Glutamatergic neuron (in vitro differentiated cells): ENCODE data around the gene BBX. TPM values are rescaled to one million over a fixed set of nuclear protein-coding genes. Genes with fewer than 3 reads are reported as not detected.

Experiments
- DNase-seq: peaks from one replicate; pipeline ENCODE4 v3.0.0; 2022
- H3K27ac Mint-ChIP-seq: one replicate; pipeline ENCODE4 v1.8.0; 2020; ENCODE audit warnings: mild to moderate bottlenecking, mixed read lengths, inconsistent platforms; ENCODE audit not compliant: unreplicated experiment
- H3K27me3 Mint-ChIP-seq: one replicate; pipeline ENCODE4 v1.8.0; 2020; ENCODE audit warnings: mild to moderate bottlenecking, moderate library complexity, mixed read lengths, inconsistent platforms; ENCODE audit not compliant: unreplicated experiment
- H3K36me3 Mint-ChIP-seq: one replicate; pipeline ENCODE4 v1.8.0; 2020; ENCODE audit warnings: mild to moderate bottlenecking, mixed read lengths, inconsistent platforms; ENCODE audit not compliant: unreplicated experiment
- H3K4me1 Mint-ChIP-seq: one replicate; pipeline ENCODE4 v1.8.0; 2020; ENCODE audit warnings: mild to moderate bottlenecking, low read depth, mixed read lengths, inconsistent platforms; ENCODE audit not compliant: unreplicated experiment
- H3K4me3 Mint-ChIP-seq: one replicate; pipeline ENCODE4 v1.8.0; 2020; ENCODE audit warnings: mild to moderate bottlenecking, mixed read lengths, inconsistent platforms; ENCODE audit not compliant: unreplicated experiment
- H3K9me3 Mint-ChIP-seq: one replicate; pipeline ENCODE4 v1.8.0; 2020; ENCODE audit warnings: mild to moderate bottlenecking, moderate library complexity, mixed read lengths, inconsistent platforms; ENCODE audit not compliant: unreplicated experiment
- total RNA-seq: library from RNA; stranded (reverse); fragmentation: NEBNext Ultra II Directional; extraction: Animal tissue kit (Norgen Biotek cat#: 25700); gene quantifications from one replicate; pipeline ENCODE4 v1.2.1, GENCODE V29; 2021; ENCODE audit not compliant: unreplicated experiment
- TF ChIP-seq, protein P1 (sequence below): fragments of 200-600 bp; sonication (generic); IDR thresholded peaks from one replicate; pipeline ENCODE4 v1.5.0; 2021; ENCODE audit not compliant: partially characterized antibody, unreplicated experiment

The BBX gene
- total RNA-seq, 1 donor from 2014 or later, result 71.0 TPM

GRCh38 chr3:107579371-107579770 is 56.6 kb downstream of the BBX start:
- Mint-ChIP-seq H3K27me3 (peaks cover 5% of the 10 kb centered on the region), H3K9me3 (no peaks in the 10 kb centered on the region), H3K4me1 (peaks cover 25% of the 10 kb centered on the region), H3K4me3 (no peak overlapping the region), H3K27ac (peak overlapping the region; percentile 30), H3K36me3 (no peaks in the 10 kb centered on the region)
- DNase-seq, result no peak
- TF ChIP-seq, protein P1, sequence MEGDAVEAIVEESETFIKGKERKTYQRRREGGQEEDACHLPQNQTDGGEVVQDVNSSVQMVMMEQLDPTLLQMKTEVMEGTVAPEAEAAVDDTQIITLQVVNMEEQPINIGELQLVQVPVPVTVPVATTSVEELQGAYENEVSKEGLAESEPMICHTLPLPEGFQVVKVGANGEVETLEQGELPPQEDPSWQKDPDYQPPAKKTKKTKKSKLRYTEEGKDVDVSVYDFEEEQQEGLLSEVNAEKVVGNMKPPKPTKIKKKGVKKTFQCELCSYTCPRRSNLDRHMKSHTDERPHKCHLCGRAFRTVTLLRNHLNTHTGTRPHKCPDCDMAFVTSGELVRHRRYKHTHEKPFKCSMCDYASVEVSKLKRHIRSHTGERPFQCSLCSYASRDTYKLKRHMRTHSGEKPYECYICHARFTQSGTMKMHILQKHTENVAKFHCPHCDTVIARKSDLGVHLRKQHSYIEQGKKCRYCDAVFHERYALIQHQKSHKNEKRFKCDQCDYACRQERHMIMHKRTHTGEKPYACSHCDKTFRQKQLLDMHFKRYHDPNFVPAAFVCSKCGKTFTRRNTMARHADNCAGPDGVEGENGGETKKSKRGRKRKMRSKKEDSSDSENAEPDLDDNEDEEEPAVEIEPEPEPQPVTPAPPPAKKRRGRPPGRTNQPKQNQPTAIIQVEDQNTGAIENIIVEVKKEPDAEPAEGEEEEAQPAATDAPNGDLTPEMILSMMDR, result no peak

DNA sequence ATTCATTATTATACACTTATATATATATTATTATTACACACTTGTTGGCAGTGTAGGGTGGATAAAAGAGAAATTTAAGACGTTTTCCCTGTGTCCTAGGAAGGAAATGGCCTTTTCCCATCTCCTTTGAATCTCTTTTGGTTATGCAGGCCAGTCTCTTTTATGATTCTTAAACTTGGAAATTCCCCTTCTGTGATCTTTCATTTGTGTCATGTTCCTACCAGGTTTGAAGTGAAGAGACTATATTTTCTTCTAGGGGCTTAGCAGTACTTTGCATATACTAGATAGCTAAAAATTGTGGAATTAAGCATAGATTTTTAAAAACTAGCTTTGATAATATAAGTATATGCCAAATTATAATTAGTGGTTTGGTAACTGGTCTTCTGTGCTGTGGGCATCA is 58.5 kb downstream of the BBX start:
- Mint-ChIP-seq H3K27ac (no peak overlapping the region), H3K27me3 (peaks cover 5% of the 10 kb centered on the region), H3K9me3 (no peaks in the 10 kb centered on the region), H3K4me3 (no peak overlapping the region), H3K4me1 (peaks cover 19% of the 10 kb centered on the region), H3K36me3 (no peaks in the 10 kb centered on the region)
- no peak for DNase-seq
- TF ChIP-seq, protein P1, result no peak

- TF ChIP-seq, protein P1, result no peak
- Mint-ChIP-seq H3K27ac (no peak overlapping the region), H3K4me3 (no peak overlapping the region), H3K9me3 (peaks cover 4% of the 10 kb centered on the region), H3K27me3 (peaks cover 1% of the 10 kb centered on the region), H3K36me3 (no peaks in the 10 kb centered on the region), H3K4me1 (peaks cover 33% of the 10 kb centered on the region)
- DNase-seq, result no peak
Measured at GRCh38 chr3:107588217-107588616, 65.5 kb downstream of the BBX start.

GRCh38 chr3:107589454-107589853 is 66.7 kb downstream of the BBX start:
- Mint-ChIP-seq H3K9me3 (peaks cover 10% of the 10 kb centered on the region), H3K36me3 (no peaks in the 10 kb centered on the region), H3K4me3 (no peak overlapping the region), H3K4me1 (peaks cover 46% of the 10 kb centered on the region), H3K27ac (no peak overlapping the region), H3K27me3 (peaks cover 6% of the 10 kb centered on the region)
- TF ChIP-seq, protein P1, result no peak
- DNase-seq, result no peak

DNA sequence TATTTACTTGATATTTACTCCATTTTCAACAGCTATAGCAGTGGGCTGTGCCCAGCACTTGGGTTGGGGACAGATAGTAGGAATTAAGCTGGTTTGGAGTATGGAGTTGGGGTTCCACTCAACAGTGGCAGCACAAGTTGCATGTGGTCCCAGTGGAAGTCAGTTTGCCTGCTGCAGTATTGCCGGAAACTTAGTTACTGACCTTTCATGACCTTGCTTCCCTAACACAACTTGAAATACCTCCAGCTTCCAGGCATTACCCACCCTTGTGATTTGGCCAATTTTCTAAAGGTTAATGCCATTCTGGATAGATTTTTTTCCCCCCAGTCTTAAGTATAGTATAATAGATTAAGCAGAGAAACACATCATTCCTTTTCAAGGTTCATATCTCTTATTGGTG is 68.0 kb downstream of the BBX start:
- Mint-ChIP-seq H3K27me3 (peaks cover 6% of the 10 kb centered on the region), H3K4me1 (peaks cover 59% of the 10 kb centered on the region), H3K27ac (peak overlapping the region; percentile 23), H3K9me3 (peaks cover 10% of the 10 kb centered on the region), H3K36me3 (no peaks in the 10 kb centered on the region), H3K4me3 (no peak overlapping the region)
- DNase-seq, result no peak
- TF ChIP-seq, protein P1, result no peak
